ENCODE data around the gene GPR179.

The GPR179 gene, protein sequence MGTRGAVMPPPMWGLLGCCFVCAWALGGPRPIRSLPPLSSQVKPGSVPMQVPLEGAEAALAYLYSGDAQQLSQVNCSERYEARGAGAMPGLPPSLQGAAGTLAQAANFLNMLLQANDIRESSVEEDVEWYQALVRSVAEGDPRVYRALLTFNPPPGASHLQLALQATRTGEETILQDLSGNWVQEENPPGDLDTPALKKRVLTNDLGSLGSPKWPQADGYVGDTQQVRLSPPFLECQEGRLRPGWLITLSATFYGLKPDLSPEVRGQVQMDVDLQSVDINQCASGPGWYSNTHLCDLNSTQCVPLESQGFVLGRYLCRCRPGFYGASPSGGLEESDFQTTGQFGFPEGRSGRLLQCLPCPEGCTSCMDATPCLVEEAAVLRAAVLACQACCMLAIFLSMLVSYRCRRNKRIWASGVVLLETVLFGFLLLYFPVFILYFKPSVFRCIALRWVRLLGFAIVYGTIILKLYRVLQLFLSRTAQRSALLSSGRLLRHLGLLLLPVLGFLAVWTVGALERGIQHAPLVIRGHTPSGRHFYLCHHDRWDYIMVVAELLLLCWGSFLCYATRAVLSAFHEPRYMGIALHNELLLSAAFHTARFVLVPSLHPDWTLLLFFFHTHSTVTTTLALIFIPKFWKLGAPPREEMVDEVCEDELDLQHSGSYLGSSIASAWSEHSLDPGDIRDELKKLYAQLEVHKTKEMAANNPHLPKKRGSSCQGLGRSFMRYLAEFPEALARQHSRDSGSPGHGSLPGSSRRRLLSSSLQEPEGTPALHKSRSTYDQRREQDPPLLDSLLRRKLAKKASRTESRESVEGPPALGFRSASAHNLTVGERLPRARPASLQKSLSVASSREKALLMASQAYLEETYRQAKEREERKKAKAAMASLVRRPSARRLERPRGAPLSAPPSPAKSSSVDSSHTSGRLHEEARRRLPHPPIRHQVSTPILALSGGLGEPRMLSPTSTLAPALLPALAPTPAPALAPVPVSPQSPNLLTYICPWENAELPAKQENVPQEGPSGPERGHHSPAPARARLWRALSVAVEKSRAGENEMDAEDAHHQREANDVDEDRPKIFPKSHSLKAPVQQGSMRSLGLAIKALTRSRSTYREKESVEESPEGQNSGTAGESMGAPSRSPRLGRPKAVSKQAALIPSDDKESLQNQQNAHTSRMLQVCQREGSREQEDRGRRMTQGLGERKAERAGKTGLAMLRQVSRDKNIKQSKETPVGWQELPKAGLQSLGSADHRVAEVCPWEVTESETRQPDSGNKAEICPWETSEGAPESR (N-terminal part only)

DNA sequence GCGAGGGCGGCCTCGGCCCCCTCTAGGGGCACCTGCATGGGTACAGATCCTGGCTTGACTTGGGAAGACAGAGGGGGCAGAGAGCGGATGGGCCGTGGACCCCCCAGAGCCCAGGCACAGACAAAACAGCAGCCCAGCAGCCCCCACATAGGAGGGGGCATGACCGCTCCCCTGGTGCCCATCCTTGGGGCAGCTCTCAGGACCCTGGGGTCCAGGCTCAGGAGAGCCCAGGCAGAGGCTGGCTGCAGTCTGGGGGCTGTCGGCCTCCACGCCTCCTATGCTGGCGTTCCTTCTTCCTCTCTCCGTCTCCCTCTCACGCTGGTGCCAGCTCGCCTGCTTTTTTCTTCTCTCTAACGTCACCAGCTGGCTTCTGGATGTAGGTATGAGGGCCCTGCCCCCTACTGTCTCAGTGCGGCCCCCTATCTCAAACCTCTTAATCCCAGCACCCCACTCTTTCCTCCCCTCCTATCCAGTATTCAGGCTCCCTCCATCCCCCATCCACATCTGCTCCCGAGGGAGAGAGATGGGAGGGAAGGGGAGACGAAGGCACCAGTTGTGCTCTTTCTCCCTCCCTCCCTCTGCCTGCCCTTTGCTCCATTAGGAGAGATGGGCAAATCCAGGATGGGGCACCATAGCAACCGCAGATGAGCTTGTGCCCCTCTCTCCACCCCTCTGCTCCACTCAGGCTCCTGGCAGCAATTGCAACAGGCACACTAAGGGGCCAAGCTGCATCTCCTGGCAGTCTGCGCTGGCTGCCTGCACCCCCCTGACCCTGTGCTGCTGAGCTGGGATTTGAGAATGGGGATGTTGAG lies at the start of gene GPR179:
TSS of gene GPR179 (minus strand) at position 349 of the 812 bp plus-strand sequence. CDS start at position 182, 167 bp downstream.
- DNase-seq (ENCODE audit: low read depth, low spot score) = no peak

- no peak for DNase-seq (ENCODE audit: low read depth, low spot score)
Measured at GRCh38 chr17:38379448-38379847, 35.7 kb upstream of the GPR179 start.

GRCh38 chr17:38369124-38369886 lies 25.5 kb upstream of the GPR179 start:
- DNase-seq (ENCODE audit: low read depth, low spot score) = no peak

DNA sequence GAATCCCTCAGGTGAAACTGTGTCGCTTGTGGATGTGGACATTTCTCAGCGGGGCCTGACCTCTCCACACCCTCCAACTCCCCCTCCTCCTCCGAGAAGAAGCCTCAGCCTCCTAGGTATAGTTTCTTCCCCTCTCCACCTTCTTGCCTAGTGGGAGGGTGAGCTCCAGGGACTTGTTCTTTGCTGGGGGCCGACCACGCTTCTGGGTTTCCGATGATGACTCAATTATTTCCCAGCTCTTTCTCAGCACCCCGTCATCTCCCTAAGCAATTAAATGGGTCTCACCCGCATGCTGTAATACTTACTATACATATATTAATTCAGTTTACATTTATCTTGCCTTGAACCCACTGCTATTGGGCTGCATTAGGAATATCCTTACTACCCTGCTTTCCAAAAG lies 21.0 kb upstream of the GPR179 start:
- DNase-seq (ENCODE audit: low read depth, low spot score) = no peak

- DNase-seq (ENCODE audit: low read depth, low spot score) = no peak
Measured at GRCh38 chr17:38363016-38363415, 19.3 kb upstream of the GPR179 start.

- no peak for DNase-seq (ENCODE audit: low read depth, low spot score)
Measured at GRCh38 chr17:38361694-38362465, 18.1 kb upstream of the GPR179 start.

DNA sequence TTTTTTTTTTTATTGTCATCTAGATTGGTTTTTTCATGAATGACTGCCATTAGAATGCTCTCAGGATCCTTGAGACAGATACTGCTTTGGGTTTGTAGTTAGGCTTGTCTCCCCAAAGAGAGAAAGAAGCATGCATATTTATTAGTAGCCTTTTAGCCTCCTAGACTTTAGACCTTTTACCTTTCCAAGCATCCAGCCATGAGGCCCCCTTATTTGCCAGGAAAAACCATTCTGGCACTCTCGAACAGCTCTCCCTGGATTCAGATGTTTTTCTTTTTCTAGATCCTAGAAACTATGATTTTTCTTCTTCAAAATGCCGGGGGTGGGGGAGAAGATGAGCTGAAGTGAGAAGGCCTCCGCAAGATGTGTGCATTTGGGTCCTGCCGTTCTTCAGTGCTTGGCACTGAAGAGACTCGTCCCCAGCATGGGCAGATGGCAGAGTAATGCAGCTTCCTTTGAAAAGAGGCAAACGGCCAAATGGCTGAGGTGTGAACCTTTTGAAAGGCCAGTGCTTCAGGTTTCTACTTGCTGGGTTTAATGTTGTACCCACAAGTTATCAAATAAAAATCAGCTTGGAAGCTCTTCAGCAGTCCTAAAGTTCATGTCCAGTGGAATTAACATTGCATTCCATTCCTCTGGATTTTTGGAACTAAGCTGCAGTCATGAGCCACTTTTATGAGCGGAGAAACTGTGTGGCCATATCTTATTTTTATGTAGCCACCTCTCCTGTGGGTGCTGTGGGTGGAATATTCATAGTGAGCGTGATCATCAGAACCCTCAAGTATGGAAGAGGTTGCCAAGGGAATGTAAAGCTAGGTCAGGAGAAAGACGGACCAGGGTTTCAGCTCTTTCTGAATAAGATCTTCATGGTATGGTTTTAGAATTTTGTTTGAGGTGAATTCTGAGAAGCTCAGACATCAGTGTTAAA lies 15.1 kb upstream of the GPR179 start:
- DNase-seq (ENCODE audit: low read depth, low spot score) = peak; percentile 20

DNA sequence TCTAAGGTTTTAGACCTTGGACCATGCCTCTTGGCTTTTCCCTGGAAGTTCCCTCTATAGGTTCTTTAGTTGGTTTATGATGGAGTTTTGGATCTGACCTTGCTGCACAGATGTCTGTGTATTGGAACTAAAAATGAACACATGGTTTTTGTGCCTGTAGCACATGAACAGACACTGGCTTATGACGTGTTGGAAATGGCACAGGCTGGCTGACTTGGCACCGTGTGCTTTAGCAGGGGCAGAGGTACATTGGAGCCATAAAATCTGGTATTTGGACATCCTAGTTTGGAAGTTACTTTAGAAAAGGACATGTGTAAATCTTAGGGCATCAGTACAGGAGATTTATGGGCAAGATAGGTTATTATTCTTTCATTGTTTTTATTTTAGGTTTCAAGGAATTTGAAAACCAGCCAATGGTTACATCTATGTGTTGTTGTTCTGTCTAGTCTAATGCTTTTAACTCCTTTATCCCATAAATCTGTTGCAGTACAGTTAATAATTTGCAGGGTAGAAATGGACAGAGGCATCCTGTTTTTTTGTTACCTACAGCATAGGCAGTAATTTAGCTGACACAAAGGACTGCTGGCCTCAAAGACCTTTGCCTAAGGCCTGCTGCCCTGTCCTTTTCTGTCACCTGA lies 13.8 kb upstream of the GPR179 start:
- DNase-seq (ENCODE audit: low read depth, low spot score) = no peak

DNA sequence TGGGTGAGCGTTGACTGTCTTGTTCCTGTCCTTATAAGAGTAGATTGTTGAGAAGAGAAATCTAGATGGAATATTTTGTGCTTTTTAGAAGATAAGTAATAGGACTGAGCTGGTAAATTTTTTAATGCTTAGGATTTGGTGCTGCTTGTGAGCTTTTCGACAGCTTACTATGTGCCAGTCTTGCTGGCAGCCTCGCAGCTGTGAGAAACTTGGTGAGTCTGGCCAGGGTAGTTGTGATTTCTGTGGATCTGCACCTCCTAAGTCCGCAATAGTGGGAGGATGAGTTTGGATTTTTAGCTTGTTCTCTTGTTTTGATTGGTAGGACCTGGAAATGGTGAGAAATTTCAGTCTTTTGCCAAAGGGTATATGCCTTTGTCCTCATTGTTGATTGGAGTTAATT lies 11.5 kb upstream of the GPR179 start:
- no peak for DNase-seq (ENCODE audit: low read depth, low spot score)

DNA sequence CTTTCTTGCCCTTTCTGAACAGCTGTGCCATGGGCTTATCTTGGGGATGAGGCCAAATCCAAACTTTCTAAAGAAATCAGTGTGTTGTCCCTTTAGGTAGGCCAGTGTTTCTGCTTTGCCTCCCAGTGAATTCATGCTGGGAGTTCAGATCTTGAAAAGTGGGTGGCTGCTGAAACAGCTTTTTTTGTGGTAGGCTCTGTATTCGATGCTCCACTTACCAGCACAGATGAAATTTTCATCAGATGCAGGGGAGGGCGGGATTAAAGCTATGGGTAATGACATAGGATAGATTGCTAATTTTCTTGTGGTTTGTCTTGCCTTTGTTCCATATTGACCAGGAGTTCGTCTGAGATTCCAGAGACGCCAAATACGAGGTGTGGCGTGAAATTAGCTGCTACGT lies 10.7 kb upstream of the GPR179 start:
- no peak for DNase-seq (ENCODE audit: low read depth, low spot score)

DNA sequence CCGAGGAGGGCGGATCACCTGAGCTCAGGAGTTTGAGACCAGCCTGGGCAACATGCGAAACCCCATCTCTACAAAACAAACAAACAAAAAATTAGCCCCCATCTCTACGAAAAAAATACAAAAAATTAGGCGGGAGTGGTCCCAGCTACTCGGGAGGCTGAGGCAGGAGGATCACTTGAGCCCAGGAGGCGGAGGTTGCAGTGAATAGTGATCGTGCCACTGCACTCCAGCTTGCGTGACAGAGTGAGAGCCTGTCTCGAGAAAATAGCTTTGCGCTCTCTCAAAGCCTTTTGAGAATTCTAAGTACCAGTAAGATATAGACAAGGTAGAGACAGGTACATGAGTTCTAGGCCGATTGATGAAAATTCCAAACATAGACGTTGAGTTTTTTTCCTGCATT lies 9.9 kb upstream of the GPR179 start:
- no peak for DNase-seq (ENCODE audit: low read depth, low spot score)

GRCh38 chr17:38353086-38353604 lies 9.4 kb upstream of the GPR179 start:
- DNase-seq (ENCODE audit: low read depth, low spot score) = peak; percentile 19

GRCh38 chr17:38352245-38353085 lies 8.7 kb upstream of the GPR179 start:
- DNase-seq (ENCODE audit: low read depth, low spot score) = peak; percentile 59

GRCh38 chr17:38351412-38352222 lies 7.9 kb upstream of the GPR179 start, which contains the start of gene SOCS7:
Gene SOCS7, plus strand, starts transcription at chr17:38351844. Its CDS starts 209 bp downstream, at chr17:38352053.
- DNase-seq (ENCODE audit: low read depth, low spot score) = peak; percentile 98

GRCh38 chr17:38350035-38350434 lies 6.3 kb upstream of the GPR179 start:
- DNase-seq (ENCODE audit: low read depth, low spot score) = no peak
